Activated T-helper 2 cell treated with anti-CD3 and anti-CD28 coated beads, Interferon-gamma antibody, Interleukin-2, Interleukin-4, amounts not matched to agents 10 μg/mL and 5 μg/mL and 100 μg/mL, durations not matched to agents 14 hours and 24 hours and 36 hours (primary cell): Measurements from ENCODE around the gene IDH3A. TPM values are rescaled to one million over a fixed set of nuclear protein-coding genes. Genes with fewer than 3 reads are reported as not detected.
"Not testable (repeated sequence)": the region's sequence is repeated elsewhere in the genome, so short reads cannot be mapped to it uniquely, and the experiment has no call there.

Experiments
- DNase-seq: peaks from one replicate; pipeline ENCODE4 v3.0.0; 2021; ENCODE audit warnings: low spot score
- H3K27ac Mint-ChIP-seq: one replicate; pipeline ENCODE4 v1.8.0; 2021; ENCODE audit warnings: mixed read lengths
- H3K27me3 Mint-ChIP-seq: one replicate; pipeline ENCODE4 v1.8.0; 2021; ENCODE audit warnings: low read depth, mixed read lengths
- H3K36me3 Mint-ChIP-seq: one replicate; pipeline ENCODE4 v1.8.0; 2021; ENCODE audit warnings: low read depth, mixed read lengths
- H3K4me1 Mint-ChIP-seq: one replicate; pipeline ENCODE4 v1.8.0; 2021; ENCODE audit warnings: low read depth, mixed read lengths
- H3K4me3 Mint-ChIP-seq: one replicate; pipeline ENCODE4 v1.8.0; 2021; ENCODE audit warnings: low read depth, mild to moderate bottlenecking, moderate library complexity, mixed read lengths
- H3K9me3 Mint-ChIP-seq: one replicate; pipeline ENCODE4 v1.8.0; 2021; ENCODE audit warnings: mixed read lengths
- intact Hi-C: fragments of 100-400 bp; cut with micrococcal nuclease; formaldehyde crosslinking; loops from one replicate; pipeline ENCODE4 v1.15.1; 2023
- total RNA-seq: library from RNA; stranded (reverse); gene quantifications from 2 replicates; pipeline ENCODE4 v1.2.3, GENCODE V29; 2022

The IDH3A gene
- total RNA-seq, 1 donor from 2014 or later: 132 TPM

- Mint-ChIP-seq H3K9me3 (no peaks in the 10 kb centered on the region), H3K4me3 (peak within 1 kb of the TSS; percentile 78), H3K4me1 (peaks cover 20% of the 10 kb centered on the region), H3K36me3 (no peaks in the 10 kb centered on the region), H3K27me3 (no peaks in the 10 kb centered on the region), H3K27ac (peak within 1 kb of the TSS; percentile 40)
- intact Hi-C loops: loop anchor here (1.0 kb wide), 3 partner anchors 18 to 110 kb away; partner anchors contain the start of gene IDH3A
- DNase-seq: peak; percentile 75
Observed at GRCh38 chr15:78131295-78132061, 17.7 kb upstream of the IDH3A start, which contains the start of gene CIB2. CIB2 (minus strand) TSS chr15:78131445; CDS start chr15:78131215, 230 bp downstream.

GRCh38 chr15:78133801-78134200 lies 15.4 kb upstream of the IDH3A start:
- H3K36me3 Mint-ChIP-seq: no peaks in the 10 kb centered on the region
- DNase-seq: no peak
- peaks cover 16% of the 10 kb centered on the region for H3K4me1 Mint-ChIP-seq
- intact Hi-C loops: no loop called here
- H3K27me3 Mint-ChIP-seq: no peaks in the 10 kb centered on the region
- H3K4me3 Mint-ChIP-seq: no peak overlapping the region
- H3K27ac Mint-ChIP-seq: no peak overlapping the region
- no peaks in the 10 kb centered on the region for H3K9me3 Mint-ChIP-seq

- Mint-ChIP-seq H3K27me3 (no peaks in the 10 kb centered on the region), H3K36me3 (no peaks in the 10 kb centered on the region), H3K9me3 (no peaks in the 10 kb centered on the region), H3K4me1 (no peaks in the 10 kb centered on the region), H3K4me3 (no peak overlapping the region), H3K27ac (no peak overlapping the region)
- no peak for DNase-seq
- intact Hi-C loops: no loop called here
Observed at GRCh38 chr15:78139578-78139977, 9.6 kb upstream of the IDH3A start.

- Mint-ChIP-seq H3K27ac (no peak overlapping the region), H3K9me3 (no peaks in the 10 kb centered on the region), H3K4me3 (no peak overlapping the region), H3K27me3 (no peaks in the 10 kb centered on the region), H3K36me3 (no peaks in the 10 kb centered on the region), H3K4me1 (no peaks in the 10 kb centered on the region)
- intact Hi-C loops: no loop called here
- no peak for DNase-seq
Observed at GRCh38 chr15:78140292-78140691, 8.9 kb upstream of the IDH3A start.

GRCh38 chr15:78142332-78142731 lies 6.8 kb upstream of the IDH3A start:
- H3K27ac Mint-ChIP-seq: no peak overlapping the region
- no peak for DNase-seq
- H3K4me1 Mint-ChIP-seq: peaks cover 8% of the 10 kb centered on the region
- no peak overlapping the region for H3K4me3 Mint-ChIP-seq
- no peaks in the 10 kb centered on the region for H3K36me3 Mint-ChIP-seq
- no peaks in the 10 kb centered on the region for H3K27me3 Mint-ChIP-seq
- intact Hi-C loops: no loop called here
- no peaks in the 10 kb centered on the region for H3K9me3 Mint-ChIP-seq

GRCh38 chr15:78146425-78147154 lies 2.6 kb upstream of the IDH3A start:
- Mint-ChIP-seq H3K27ac (no peak overlapping the region), H3K4me3 (no peak overlapping the region)

GRCh38 chr15:78147566-78147965 lies 1.6 kb upstream of the IDH3A start:
- no peak overlapping the region for H3K27ac Mint-ChIP-seq
- H3K27me3 Mint-ChIP-seq: no peaks in the 10 kb centered on the region
- peaks cover 31% of the 10 kb centered on the region for H3K4me1 Mint-ChIP-seq
- H3K36me3 Mint-ChIP-seq: peaks cover 11% of the 10 kb centered on the region
- H3K4me3 Mint-ChIP-seq: peak overlapping the region; percentile 61
- H3K9me3 Mint-ChIP-seq: no peaks in the 10 kb centered on the region
- intact Hi-C loops: no loop called here
- DNase-seq: no peak

More at GRCh38 chr15:78146425-78147154, 2.6 kb upstream of the IDH3A start:
- intact Hi-C loops: no loop called here
- no peaks in the 10 kb centered on the region for H3K9me3 Mint-ChIP-seq
- DNase-seq: no peak
- H3K4me1 Mint-ChIP-seq: peaks cover 31% of the 10 kb centered on the region
- H3K27me3 Mint-ChIP-seq: no peaks in the 10 kb centered on the region
- H3K36me3 Mint-ChIP-seq: peaks cover 9% of the 10 kb centered on the region

GRCh38 chr15:78148392-78149067 lies 632 bp upstream of the IDH3A start:
- H3K36me3 Mint-ChIP-seq: peaks cover 20% of the 10 kb centered on the region
- H3K27me3 Mint-ChIP-seq: no peaks in the 10 kb centered on the region
- no peak for DNase-seq
- no peaks in the 10 kb centered on the region for H3K9me3 Mint-ChIP-seq
- peak overlapping the region; percentile 93 for H3K4me3 Mint-ChIP-seq
- intact Hi-C loops: loop anchor here (1.0 to 2.0 kb wide), 2 partner anchors 17 to 36 kb away; partner anchors contain the start of gene CIB2
- H3K4me1 Mint-ChIP-seq: peaks cover 39% of the 10 kb centered on the region
- H3K27ac Mint-ChIP-seq: peak overlapping the region; percentile 84

GRCh38 chr15:78149805-78150751 lies 916 bp downstream of the IDH3A start:
- intact Hi-C loops: loop anchor here (1.0 to 10.0 kb wide), 3 partner anchors 19 to 285 kb away; partner anchors contain the start of genes CIB2 and IREB2
- peak overlapping the region; percentile 81 for H3K27ac Mint-ChIP-seq
- H3K9me3 Mint-ChIP-seq: no peaks in the 10 kb centered on the region
- DNase-seq: no peak
- H3K4me3 Mint-ChIP-seq: peak overlapping the region; percentile 93
- H3K36me3 Mint-ChIP-seq: peaks cover 20% of the 10 kb centered on the region
- H3K4me1 Mint-ChIP-seq: peaks cover 39% of the 10 kb centered on the region
- no peaks in the 10 kb centered on the region for H3K27me3 Mint-ChIP-seq

GRCh38 chr15:78151075-78151474 lies 1.9 kb downstream of the IDH3A start:
- not testable (repeated sequence) for H3K9me3 Mint-ChIP-seq, H3K27me3 Mint-ChIP-seq, DNase-seq
- H3K36me3 Mint-ChIP-seq: peaks cover 25% of the 10 kb centered on the region
- H3K27ac Mint-ChIP-seq: peak overlapping the region; percentile 7
- peaks cover 39% of the 10 kb centered on the region for H3K4me1 Mint-ChIP-seq
- intact Hi-C loops: loop anchor here (10.0 kb wide), 1 partner anchor 284 kb away; the partner anchor contains the start of gene IREB2
- H3K4me3 Mint-ChIP-seq: peak overlapping the region; percentile 93

GRCh38 chr15:78154955-78155354 lies 5.8 kb downstream of the IDH3A start:
- peaks cover 50% of the 10 kb centered on the region for H3K36me3 Mint-ChIP-seq
- intact Hi-C loops: loop anchor here (10.0 kb wide), 1 partner anchor 280 kb away; the partner anchor contains the start of gene IREB2
- H3K4me1 Mint-ChIP-seq: peaks cover 19% of the 10 kb centered on the region
- H3K27ac Mint-ChIP-seq: no peak overlapping the region
- no peaks in the 10 kb centered on the region for H3K9me3 Mint-ChIP-seq
- H3K4me3 Mint-ChIP-seq: no peak overlapping the region
- no peaks in the 10 kb centered on the region for H3K27me3 Mint-ChIP-seq
- no peak for DNase-seq
